ENCODE measurements around the gene C5orf22.
"Not testable (repeated sequence)": the region's sequence is repeated elsewhere in the genome, so short reads cannot be mapped to it uniquely, and the experiment has no call there.

Gene C5orf22

DNA sequence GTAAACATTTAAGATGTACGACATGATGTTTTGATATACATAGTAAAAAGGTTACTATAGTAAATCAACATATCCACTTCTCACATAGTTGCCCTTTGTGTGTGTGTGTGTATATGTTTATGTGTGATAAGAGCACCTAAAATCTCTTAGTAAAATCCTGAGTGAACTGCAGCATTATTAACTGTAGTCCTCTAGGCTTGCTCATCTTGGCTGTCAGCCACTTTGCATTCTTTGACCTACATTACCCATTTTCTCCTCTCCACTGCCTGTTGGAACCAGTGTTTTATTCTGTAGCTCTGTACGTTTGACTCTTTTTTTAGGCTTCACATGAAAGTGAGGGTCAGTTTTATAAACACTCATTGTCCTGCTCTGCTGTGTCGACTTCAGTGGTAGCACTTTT lies 24.4 kb downstream of the C5orf22 start:
- DNase-seq, result peak; percentile 50

DNA sequence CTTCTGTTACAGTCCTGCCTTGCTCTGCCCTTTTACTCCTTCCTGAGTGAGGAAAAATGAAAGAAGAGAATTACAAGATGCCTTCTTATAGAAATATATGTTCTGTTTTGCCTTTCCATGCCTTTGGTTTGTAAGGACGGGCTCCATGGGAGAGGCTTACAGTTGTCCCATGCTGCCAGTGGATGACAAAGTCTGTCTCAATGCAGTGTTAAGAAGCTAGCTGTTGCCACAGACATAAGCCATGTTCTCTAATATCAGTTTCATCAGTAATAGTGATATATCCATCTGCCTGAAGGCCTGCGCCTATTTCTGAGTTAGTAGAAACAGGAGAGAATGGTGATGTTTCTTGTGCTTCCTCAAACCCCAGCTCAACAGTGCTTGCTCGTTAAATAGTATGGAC lies 27.8 kb downstream of the C5orf22 start:
- no peak for DNase-seq

DNA sequence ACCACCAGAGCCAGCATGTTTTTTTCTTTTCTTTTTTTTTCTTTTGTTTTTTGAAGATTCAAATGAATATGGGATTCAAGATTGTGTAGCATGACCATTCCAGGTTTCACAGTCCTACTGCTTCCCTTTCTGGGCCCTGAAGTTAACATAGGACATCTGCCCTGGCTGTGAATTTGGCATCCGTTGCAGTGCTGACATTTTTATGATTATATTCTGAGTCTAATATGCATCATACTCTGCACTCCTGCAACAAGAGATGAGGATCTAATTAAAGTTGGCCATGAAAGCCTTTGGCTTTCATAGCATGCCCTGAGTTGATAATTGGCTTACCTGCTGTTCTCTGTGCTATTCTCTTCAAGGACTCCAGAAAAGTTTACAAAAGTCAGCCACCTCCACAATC lies 29.8 kb downstream of the C5orf22 start:
- no peak for DNase-seq

DNA sequence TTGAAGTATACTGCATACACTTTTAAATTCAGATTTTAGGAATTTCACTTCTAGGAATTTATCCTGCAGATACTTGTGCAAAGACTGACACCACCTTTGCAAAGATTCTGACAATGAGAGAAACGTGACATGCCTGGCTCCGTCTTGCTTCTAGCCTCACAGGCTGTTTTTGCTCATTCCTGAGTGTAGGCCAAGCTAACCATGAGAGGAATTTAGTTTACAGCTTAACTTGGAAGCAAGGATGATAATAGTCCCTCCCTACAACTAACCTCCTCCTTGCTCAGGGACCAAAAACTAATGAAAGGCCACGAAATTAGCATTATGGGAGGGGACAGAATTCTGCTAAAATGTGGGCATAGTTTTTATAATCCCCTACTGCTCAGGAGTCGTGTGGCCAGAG lies 31.1 kb downstream of the C5orf22 start:
- DNase-seq, result no peak

DNA sequence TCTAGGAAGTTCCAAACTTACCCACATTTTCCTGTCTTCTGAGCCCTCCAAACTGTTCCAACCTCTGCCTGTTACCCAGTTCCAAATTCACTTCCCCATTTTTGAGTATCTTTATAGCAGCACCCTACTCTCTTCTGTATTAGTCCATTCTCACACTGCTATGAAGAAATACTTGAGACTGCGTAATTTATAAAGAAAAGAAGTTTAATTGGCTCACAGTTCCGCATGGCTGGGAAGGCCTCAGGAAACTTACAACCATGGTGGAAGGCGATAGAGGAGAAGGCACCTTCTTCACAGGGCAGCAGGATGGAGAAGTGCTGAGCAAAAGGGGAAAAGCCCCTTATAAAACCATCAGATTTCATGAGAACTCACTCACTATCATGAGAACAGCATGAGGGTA lies 34.3 kb downstream of the C5orf22 start:
- not testable (repeated sequence) for DNase-seq

DNA sequence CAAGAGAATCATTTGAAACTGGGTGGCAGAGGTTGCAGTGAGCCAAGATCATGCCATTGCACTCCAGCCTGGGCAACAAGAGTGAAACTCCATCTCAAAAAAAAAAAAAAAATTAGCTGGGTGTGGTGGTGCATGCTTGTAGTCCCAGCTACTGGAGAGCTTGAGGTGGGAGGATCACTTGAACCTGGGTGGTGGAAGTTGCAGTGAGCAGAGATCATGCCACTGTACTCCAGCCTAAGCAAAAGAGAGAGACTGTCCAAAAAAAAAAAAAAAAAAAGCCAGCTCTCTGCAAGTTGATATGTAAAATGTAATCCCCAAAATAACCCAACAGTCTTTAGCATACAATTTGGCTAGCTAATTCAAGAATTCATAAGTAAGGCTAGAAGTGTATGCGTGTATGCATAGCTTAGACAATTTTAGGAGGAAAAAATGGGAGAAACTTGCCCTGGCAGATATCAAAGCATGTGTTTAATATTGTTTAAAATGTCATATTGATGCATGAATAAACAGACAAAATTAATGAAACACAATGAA lies 36.3 kb downstream of the C5orf22 start:
- no peak for DNase-seq

DNA sequence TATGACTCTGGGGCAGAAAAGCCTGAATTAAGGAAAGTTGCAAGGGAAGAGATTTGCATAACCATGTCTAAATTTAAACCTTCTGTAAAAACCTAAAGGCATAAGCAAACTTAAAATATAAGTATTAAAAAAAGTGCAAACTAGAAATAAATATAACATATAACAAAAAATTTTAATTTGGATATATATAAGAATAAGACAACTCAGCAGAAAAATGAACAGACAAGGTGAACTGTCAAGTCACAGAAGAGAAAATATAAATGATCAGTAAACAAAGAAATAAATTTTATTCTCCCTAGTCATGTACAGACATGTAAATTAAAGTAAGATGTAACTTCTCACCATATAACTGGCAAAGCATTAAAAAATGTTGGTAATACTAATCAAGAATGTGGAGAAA lies 37.0 kb downstream of the C5orf22 start:
- no peak for DNase-seq

DNA sequence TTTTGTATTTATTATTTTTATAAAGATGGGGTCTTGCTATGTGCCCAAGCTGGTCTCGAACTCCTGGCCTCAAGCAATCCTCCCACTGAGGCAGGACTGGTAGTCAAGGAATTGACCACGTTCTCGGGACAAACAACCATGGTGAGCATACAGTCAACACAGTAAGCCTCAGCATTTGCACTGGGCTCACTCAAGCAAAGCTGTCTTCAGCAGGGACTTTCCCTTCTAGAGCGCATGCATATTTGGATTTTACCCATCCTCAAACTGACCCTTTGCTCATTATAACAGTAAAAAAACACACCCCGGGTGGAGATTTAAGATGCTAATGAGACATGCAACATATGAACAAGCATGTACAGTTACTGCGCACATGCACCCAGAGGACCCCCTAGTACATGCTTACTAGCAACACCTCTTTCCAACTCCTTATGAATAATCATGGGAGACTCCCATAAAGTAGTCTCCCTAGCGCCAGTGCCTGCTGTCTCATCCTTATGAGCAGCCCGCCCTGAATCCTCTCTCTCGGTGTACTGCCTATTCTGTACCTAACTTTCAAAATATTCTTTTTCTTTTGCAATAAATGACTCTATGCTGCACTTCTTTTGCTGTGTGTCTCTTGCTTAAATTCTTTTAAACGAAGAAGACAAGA lies 41.5 kb downstream of the C5orf22 start:
- DNase-seq, result no peak

DNA sequence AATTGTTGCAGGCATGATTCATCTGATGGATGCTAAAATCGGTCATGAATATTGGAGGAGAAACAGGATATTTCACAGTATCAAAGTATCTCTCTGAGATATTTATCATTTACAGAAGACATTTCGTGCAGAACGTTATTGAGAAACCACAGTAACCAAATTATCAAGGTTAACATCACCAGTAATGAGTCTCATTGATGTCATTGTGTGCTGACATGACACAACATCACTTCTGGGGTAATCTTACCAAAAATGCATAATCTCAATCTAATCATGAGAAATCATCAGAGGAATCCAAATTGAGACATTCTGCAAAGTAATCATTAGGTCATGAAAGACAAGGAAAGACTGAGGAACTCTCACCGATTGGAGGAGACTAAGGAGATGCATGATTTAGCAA lies 42.7 kb downstream of the C5orf22 start:
- no peak for DNase-seq

DNA sequence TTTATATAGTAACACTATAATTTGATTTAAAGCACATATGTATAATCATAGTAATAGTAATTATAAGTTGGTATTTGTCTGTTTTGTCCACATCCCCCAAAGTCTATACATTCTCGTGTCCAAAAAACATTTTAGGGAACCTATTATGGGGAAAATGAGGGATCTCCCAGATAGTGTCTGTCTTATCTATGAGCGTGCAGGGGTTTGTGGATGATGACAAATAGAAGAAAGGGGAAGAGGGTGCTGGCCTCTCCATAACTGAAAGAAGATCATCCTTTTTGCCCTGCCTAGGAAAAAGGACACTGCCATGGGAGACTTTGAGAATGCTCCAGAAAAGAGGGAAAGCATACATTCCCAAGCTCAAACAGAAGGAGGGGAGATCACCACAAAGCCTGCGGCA lies 45.3 kb downstream of the C5orf22 start:
- no peak for DNase-seq

DNA sequence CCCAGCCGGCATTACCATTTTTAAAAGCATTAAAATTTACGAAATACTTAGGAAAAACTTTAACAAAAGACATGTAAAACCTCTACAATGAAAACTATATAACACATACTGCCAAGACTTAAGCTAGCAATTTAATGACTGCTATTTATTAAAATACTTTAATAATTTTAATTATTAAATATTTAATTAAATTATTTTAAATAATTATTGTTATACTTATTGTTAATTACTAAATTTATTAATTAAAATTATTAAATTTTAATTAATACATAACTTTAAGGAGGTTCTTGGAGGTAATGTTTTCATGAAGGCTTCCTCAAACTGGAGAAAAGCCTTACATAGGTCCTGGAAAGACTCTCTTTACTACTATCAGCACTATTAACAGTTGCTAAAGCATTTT lies 47.5 kb downstream of the C5orf22 start:
- DNase-seq, result no peak

DNA sequence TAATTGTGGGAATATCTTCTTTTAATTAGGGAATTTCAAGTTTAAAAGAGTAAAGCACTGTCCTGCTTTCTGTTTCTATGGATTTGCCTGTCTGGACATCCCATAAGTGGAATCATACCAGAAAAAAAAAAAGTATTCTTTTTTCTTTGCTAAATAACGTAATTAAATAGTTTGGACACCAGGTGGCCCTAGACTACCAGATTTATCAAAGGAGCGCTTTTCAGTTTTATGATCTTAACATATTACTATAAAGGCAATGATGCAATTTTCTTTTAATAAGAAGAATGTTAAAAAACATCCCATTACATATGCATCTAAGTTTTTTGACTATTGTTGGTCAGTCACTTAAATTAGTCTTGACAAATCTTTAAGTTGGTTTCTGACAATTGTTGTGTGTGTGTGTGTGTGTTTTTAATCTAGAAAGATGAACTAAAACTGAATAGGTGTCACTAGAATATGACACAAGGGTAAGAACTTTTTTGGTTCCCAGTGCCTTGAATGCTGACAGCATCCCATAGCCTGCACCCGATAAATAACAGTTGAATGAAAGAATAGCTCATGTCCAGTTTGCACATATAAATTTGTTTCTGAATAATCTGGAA lies 49.5 kb downstream of the C5orf22 start:
- peak; percentile 50 for DNase-seq

DNA sequence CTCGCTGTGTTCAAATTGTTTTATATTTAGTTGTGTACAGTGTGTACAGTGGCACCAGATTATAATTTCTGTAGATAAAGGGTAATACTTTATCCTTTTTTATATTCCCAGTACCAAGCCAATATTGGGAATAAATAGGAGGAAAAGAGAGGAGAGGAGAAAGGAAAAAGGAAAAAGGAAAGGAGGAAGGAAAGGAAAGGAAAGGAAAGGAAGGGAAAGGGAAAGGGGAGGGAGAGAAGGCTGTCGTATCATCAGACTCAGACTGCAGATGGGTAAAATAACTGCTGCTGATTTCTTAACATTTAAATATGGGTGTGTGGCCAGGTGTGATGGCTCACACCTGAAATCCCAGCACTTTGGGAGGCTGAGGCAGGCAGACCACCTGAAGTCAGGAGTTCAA lies 51.0 kb downstream of the C5orf22 start:
- no peak for DNase-seq

DNA sequence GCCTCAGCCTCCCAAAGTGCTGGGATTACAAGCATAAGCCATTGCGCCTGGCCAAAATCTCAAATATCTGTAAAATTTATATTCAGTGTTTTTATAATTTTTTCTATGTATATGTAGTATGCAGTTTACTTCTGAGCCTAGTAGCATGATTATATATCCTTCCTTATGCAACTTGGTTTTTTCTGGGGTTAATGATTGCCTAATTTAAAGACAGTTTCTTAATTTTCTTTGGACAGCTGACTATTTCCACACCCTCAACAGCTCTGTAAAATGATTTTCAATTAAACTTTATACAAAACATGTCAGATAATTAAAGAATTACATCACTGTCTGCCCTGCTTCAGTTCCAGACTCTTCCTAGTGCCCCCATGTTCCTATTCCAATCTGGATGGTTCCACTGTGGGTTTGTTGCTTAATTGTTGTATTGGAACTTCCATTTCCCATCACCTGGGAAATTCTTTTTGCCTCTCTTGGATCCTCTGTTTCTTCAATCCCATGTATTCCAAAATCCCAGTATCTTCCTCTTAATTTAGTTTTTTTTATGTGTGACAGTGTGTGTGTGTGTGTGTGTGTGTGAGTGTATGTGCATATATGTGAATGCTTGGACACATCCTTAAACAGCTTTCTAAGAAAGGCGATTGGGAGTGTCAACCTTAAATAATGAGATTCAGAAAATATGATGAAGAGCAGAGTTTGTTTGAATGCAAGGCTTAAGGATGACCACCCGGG lies 53.2 kb downstream of the C5orf22 start:
- no peak for DNase-seq

DNA sequence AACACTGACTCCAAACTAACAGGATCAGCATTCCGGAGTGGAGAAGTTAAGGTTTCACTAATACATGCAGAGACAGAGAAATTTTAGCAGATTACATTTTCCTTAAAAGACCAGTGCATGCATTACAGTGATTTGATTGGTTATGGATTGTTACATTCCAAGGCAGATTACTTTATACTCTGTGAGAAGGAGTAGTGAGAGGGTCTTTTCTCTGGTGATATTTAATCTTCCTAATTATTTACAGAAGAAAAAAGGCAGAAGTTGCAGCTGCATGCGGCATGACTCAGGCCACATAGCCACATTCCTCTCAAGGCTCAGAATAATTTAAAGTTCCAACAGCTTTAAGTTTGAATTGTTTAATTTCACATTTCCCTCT lies 53.8 kb downstream of the C5orf22 start:
- DNase-seq, result peak; percentile 74

DNA sequence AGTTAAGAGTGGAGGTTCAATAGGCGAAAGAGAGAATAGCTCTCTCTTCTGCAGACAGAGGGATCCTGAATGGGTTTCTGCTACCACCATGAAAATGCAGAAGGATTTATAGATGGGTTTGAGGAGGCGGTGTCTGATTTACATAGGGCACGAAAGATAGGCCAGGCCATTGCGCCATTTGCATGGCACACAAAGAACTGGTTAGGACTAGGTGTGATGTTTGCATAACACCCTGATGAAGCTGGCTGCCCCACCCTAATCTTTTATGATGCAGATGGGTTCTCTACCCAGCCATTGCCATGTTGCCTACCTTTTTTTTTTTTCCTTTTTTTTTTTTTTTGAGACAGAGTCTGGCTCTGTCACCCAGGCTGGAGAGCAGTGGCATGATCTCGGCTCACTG lies 55.4 kb downstream of the C5orf22 start:
- no peak for DNase-seq

DNA sequence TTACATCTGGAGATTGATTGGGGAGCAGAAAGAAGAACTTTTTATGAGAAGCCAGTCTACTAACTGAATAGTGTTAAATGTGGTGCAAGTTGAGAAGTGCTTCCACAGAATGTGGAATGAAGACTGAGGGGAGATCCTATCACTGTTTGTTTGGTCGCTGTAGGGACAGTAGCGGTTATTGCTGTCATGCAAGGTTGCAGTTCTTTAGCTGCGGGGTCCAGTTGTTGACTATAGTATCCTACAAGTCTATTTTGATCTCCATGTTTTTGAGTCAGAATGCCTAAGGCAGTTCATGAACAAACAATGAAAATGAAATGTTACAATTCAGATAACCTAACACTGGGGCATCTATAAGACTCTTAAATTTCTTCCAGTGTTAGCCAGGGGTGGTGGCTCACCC lies 61.6 kb downstream of the C5orf22 start:
- DNase-seq, result no peak

DNA sequence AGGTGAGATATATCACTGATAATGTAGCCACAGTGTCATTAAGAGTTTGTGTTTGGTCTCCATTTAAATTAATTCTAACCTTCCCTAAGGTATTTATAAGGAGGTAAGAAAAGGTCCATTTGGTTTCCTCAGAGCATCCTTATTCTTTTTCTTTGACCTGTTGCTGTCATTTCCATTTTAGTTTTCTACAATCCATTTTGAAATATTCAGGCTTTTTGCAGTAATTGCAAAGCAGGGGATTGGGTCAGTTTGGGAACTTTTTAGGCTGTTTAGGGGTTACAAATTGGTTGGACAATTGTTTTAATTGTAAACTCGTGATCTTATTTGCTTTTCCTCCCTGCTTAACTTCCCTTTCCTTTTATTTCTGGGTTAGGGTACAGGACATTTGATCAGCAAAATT lies 64.3 kb downstream of the C5orf22 start:
- DNase-seq, result no peak

DNA sequence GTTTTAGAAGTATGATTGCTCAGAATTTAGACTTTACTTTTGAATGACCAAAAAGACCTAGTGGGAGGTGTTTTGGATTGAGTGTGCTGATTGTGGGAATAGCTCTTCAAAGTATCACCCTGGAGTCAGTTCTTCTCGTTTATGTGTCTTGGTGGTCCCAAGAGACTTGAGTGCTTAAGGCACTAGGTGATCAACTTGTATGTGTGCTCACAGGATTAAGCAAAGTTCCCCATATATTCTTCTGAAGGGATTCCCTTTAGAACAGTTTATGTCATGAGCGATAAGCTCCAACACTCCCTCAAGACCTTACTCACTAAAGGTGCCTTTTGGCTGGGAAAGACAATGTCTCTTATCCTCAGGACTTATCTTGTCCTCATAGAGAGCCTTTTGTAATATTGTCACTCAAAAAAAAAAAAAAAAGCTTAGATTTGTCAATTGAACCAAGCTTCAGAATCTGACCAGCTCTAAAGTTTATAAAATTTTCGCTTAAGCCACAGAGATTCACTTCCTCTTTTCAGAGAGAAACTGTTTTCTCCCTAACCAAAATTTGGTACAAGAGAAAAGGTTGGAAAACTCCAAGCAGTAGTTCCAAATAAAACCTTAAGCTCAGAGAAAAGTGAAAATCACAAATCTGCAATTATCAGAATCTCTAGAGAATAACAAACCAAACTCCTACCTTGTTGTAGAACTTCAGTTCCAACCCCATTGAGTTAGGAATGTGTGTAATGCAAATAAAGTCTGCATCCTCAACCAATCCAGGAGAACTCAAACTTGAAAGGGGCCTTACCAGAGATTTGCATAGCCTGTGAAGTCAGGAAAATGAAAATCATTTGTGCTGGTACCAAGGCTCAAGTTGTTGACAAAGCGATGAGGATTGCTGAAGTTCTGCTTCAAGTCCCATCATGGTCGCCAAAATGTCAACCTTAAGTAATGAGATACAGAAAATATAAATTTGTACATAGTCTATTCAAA lies 66.8 kb downstream of the C5orf22 start:
- DNase-seq, result no peak

DNA sequence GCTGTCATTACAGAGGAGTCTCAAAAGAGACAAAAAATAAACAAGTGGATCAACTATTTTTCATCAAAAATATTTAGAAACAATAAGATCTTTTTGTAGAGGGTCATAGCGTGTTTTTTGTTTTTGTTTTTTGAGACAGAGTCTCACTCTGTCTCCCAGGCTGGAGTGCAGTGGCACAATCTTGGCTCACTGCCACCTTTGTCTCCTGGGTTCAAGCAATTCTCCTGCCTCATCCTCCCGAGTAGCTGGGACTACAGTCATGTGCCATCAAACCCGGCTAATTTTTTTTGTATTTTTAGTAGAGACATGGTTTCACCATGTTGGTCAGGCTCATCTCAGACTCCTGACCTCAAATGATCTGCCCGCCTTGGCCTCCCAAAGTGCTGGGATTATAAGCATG lies 70.2 kb downstream of the C5orf22 start:
- DNase-seq, result not testable (repeated sequence)

DNA sequence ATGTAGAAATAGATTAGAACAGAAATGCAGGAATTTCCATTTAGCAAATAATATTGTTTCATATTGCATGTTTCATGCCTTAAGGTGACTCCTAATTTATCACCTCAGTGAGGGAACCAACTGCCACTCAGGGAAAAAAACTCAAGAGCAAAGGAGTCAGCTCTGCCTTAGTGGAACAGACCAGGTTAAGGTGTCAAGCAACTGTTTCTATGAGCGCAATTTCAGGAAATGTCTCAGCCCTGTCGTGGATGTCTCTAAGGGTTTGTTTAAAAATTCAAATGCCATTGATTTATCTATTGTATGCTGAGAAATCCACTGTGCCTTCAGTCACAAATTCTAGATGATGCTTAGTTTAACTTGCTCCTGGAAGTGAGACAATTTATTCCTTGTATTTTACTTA lies 72.1 kb downstream of the C5orf22 start:
- DNase-seq, result no peak

DNA sequence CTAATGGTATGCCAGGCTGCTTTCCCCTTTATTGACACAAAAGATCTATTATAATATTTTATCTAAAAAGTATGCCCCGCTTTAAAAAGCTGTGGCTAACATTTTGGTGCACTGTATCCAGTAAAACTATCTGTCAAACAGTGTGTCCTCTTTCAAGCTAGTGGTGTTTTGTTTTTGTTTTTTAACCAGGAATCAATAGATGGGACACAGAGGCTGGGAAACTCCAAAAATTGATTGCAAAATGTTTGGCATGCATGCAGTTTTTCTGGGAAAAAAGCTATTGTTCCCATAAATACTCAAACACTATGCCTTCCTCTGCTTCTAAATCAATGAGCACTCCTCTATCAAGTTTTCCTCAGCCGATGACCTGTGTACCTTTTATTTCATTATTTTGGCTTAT lies 72.5 kb downstream of the C5orf22 start:
- no peak for DNase-seq
